SU-DHL-6 (cell line): ENCODE measurements around the gene PTPN4.

Experiments used
- H2AFZ ChIP-seq: fragments of 200-600 bp; sonication (generic); 2 replicates; pipeline ENCODE4 v1.6.1; 2014; ENCODE audit warnings: low read depth, mild to moderate bottlenecking, moderate library complexity, mixed read lengths, antibody characterized with exemption, low read length; ENCODE audit not compliant: severe bottlenecking
- H3F3A ChIP-seq: fragments of 200-600 bp; shearing (Covaris generic); 2 replicates; pipeline ENCODE4 v1.6.0; 2016; ENCODE audit warnings: antibody characterized with exemption, mild to moderate bottlenecking; ENCODE audit not compliant: insufficient read depth
- H3K27ac ChIP-seq: fragments of 200-600 bp; sonication (generic); 2 replicates; pipeline ENCODE4 v1.5.1; 2016; ENCODE audit warnings: low read depth, mild to moderate bottlenecking, low read length, moderate library complexity, mixed read lengths
- H3K27me3 ChIP-seq: fragments of 200-600 bp; sonication (generic), shearing (Covaris generic); 2 replicates; pipeline ENCODE4 v1.6.0; 2014; ENCODE audit warnings: mild to moderate bottlenecking, low read length
- H3K36me3 ChIP-seq: fragments of 200-600 bp; sonication (generic); 2 replicates; pipeline ENCODE4 v1.6.1; 2014; ENCODE audit warnings: mild to moderate bottlenecking, low read length, mixed read lengths
- H3K4me2 ChIP-seq: fragments of 300-600, 200-600 bp; shearing (Covaris generic), sonication (generic); 2 replicates; pipeline ENCODE4 v1.6.0; 2014; ENCODE audit warnings: low read length, low read depth, mild to moderate bottlenecking; ENCODE audit not compliant: poor library complexity, severe bottlenecking
- H3K4me3 ChIP-seq: fragments of 200-600 bp; sonication (generic); 2 replicates; pipeline ENCODE4 v1.5.1; 2014; ENCODE audit warnings: antibody characterized with exemption, low read length, mild to moderate bottlenecking, mixed read lengths; ENCODE audit not compliant: insufficient read depth, poor library complexity, severe bottlenecking
- H3K79me2 ChIP-seq: fragments of 200-600 bp; sonication (generic); 2 replicates; pipeline ENCODE4 v1.6.1; 2014; ENCODE audit warnings: mild to moderate bottlenecking, low read length, moderate library complexity; ENCODE audit not compliant: insufficient read depth
- H3K9ac ChIP-seq: fragments of 200-600 bp; sonication (generic); 2 replicates; pipeline ENCODE4 v1.7.0; 2014; ENCODE audit warnings: mild to moderate bottlenecking, low read length
- H3K9me2 ChIP-seq: fragments of 200-600 bp; sonication (generic); replicated peaks from 2 replicates; pipeline ENCODE4 v1.6.1; 2014; ENCODE audit warnings: low read length; ENCODE audit not compliant: insufficient read depth
- H3K9me3 ChIP-seq: fragments of 200-600 bp; sonication (generic); 2 replicates; pipeline ENCODE4 v1.6.1; 2014; ENCODE audit warnings: low read length, mixed read lengths; ENCODE audit not compliant: insufficient read depth
- H4K20me1 ChIP-seq: fragments of 200-600 bp; sonication (generic); 2 replicates; pipeline ENCODE4 v1.6.1; 2014; ENCODE audit warnings: low read depth, mild to moderate bottlenecking, antibody characterized with exemption, low read length, moderate library complexity, mixed read lengths
- EZH2phosphoT487 ChIP-seq: fragments of 200-600 bp; sonication (generic), shearing (Covaris generic); conservative IDR thresholded peaks from 2 replicates; pipeline ENCODE4 v1.6.1; 2018; ENCODE audit warnings: mild to moderate bottlenecking, antibody characterized with exemption, low read length, moderate library complexity, mixed read lengths
- TF ChIP-seq, protein P1 (sequence below): fragments of 200-600 bp; sonication (generic); IDR thresholded peaks from one replicate; pipeline ENCODE4 v1.5.1; 2017; ENCODE audit warnings: antibody characterized with exemption, mild to moderate bottlenecking, low read length, moderate library complexity; ENCODE audit not compliant: insufficient read depth, poor library complexity, severe bottlenecking

The PTPN4 gene

DNA sequence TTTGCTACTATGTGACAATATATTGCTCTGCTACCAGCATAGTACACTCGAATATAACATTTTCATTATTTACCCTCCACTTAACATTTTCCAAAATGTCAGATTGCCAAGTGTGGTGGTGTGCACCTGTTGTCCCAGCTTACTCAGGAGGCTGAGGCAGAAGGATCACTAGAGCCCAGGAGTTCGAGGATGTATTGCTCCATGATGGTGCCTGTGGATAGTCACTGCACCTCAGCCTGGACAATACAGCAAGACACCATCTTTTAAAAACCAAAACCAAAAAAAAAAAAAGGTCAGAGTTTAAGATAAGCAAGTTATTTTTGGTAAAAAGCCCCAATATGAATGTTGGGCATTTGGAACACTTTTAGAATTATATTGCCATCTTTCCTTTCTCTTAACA is 178.0 kb downstream of the PTPN4 start:
- Histone ChIP-seq H3K36me3 (no peaks in the 10 kb centered on the region), H3K79me2 (no peaks in the 10 kb centered on the region)

DNA sequence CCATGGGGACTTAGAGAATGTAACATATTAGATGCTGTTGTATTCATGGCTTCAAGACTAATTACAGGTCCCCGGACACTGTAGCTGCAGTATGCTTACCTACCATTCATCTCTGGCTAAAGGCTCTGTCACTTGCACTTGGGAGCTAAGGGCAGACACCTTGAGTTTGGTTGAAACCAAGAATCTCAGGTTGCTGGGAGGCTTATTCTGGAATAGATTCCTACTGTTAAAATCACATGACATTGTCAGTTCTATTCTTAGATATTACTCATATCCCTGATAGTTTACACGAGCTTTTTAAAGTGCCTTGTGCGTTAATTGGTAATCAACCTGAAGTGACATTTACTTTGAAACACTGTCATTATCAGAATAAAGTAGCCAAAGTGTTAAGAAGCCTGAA is 180.2 kb downstream of the PTPN4 start:
- Histone ChIP-seq H3F3A (no peaks in the 10 kb centered on the region), H4K20me1 (no peaks in the 10 kb centered on the region), H3K9me3 (no peaks in the 10 kb centered on the region), H3K27ac (no peak overlapping the region), H3K9ac (no peak overlapping the region), H3K36me3 (no peaks in the 10 kb centered on the region), H3K4me3 (no peak overlapping the region), H2AFZ (no peak overlapping the region), H3K9me2 (no peaks in the 10 kb centered on the region), H3K27me3 (no peaks in the 10 kb centered on the region), H3K79me2 (no peaks in the 10 kb centered on the region), H3K4me2 (no peak overlapping the region)
- no peak for TF ChIP-seq EZH2phosphoT487
- TF ChIP-seq, protein P1, sequence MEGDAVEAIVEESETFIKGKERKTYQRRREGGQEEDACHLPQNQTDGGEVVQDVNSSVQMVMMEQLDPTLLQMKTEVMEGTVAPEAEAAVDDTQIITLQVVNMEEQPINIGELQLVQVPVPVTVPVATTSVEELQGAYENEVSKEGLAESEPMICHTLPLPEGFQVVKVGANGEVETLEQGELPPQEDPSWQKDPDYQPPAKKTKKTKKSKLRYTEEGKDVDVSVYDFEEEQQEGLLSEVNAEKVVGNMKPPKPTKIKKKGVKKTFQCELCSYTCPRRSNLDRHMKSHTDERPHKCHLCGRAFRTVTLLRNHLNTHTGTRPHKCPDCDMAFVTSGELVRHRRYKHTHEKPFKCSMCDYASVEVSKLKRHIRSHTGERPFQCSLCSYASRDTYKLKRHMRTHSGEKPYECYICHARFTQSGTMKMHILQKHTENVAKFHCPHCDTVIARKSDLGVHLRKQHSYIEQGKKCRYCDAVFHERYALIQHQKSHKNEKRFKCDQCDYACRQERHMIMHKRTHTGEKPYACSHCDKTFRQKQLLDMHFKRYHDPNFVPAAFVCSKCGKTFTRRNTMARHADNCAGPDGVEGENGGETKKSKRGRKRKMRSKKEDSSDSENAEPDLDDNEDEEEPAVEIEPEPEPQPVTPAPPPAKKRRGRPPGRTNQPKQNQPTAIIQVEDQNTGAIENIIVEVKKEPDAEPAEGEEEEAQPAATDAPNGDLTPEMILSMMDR = no peak

More for the DNA sequence above, 178.0 kb downstream of the PTPN4 start:
- H2AFZ ChIP-seq = no peak overlapping the region
- H3F3A ChIP-seq = no peaks in the 10 kb centered on the region
- H3K27ac ChIP-seq = no peak overlapping the region
- no peaks in the 10 kb centered on the region for H3K9me3 ChIP-seq
- no peaks in the 10 kb centered on the region for H3K27me3 ChIP-seq
- no peaks in the 10 kb centered on the region for H3K9me2 ChIP-seq
- no peak overlapping the region for H3K4me2 ChIP-seq
- H3K9ac ChIP-seq = no peak overlapping the region
- TF ChIP-seq, protein P1 = no peak
- no peak for TF ChIP-seq EZH2phosphoT487
- no peaks in the 10 kb centered on the region for H4K20me1 ChIP-seq
- no peak overlapping the region for H3K4me3 ChIP-seq

DNA sequence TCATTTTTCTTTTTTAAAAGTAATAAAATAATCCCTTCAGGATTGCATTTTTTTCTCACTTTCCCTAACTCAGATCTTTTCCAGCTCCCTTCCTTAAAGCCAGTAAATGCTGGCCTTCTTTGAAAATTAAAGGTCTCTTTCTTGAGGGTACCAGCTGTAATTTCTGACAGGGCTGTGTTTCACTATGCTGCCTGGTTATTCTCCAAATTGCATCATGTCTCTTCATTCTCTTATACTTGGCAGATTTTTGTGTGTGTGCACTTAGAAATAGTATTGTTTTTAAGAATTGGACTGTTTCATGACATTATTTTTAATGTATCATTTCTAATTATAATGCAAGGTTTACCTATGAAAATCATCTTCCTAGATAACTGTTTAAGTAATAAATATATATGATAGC is 181.1 kb downstream of the PTPN4 start:
- H3K79me2 ChIP-seq = no peaks in the 10 kb centered on the region
- H3K9me3 ChIP-seq = no peaks in the 10 kb centered on the region
- H3K27me3 ChIP-seq = no peaks in the 10 kb centered on the region
- H3K27ac ChIP-seq = no peak overlapping the region
- TF ChIP-seq EZH2phosphoT487 = no peak
- TF ChIP-seq, protein P1 = no peak
- no peak overlapping the region for H3K4me2 ChIP-seq
- H3F3A ChIP-seq = no peaks in the 10 kb centered on the region
- no peak overlapping the region for H3K9ac ChIP-seq
- H3K9me2 ChIP-seq = no peaks in the 10 kb centered on the region
- no peak overlapping the region for H3K4me3 ChIP-seq
- no peaks in the 10 kb centered on the region for H3K36me3 ChIP-seq
- H2AFZ ChIP-seq = no peak overlapping the region
- H4K20me1 ChIP-seq = no peaks in the 10 kb centered on the region
